Measurements from ENCODE around the gene MKKS. TPM values are rescaled to one million over a fixed set of nuclear protein-coding genes. Genes with fewer than 3 reads are reported as not detected.

MKKS gene
- total and polyA plus RNA-seq, 2 of the 13 experiments (the other 11 are each of a cell fraction or from before 2014, with no cell fraction given): 26.7 to 34.5 TPM

DNA sequence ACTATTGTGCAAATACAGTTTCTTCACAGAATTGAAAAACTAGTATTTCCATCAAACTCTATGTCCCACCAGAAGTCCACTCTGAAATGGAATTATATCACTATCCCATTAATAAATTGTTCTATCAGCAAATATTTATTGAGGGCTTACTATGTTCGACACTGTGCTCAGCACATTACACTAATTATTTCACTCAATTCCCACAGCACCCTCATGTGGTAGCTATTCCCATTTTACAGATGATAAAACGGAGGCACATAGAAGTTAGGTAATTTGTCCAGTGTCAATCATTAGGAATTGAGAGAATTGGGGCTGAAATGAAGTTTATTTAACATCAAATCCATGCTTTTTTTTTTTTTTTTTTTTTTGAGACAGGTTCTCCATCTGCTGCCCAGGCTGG, 52.5 kb downstream of the MKKS start (continued):
- no peak for TF ChIP-seq ZNF335 (CRISPR knock-in tag; IDR thresholded peaks at IDR 0.05)
- no peak for TF ChIP-seq LRRFIP1 (CRISPR knock-in tag; conservative IDR thresholded peaks at IDR 0.05)
- no peak for TF ChIP-seq ZBTB1 (CRISPR knock-in tag; IDR thresholded peaks at IDR 0.05; ENCODE audit: borderline replicate concordance)
- TF ChIP-seq USF2 (IDR thresholded peaks at IDR 0.05; ENCODE audit: low read depth, low read length): no peak
- TF ChIP-seq USF2 (CRISPR knock-in tag; IDR thresholded peaks at IDR 0.05; ENCODE audit: borderline replicate concordance): no peak
- TF ChIP-seq KDM6A (CRISPR knock-in tag; IDR thresholded peaks at IDR 0.05; ENCODE audit: low read depth): no peak
- TF ChIP-seq ZNF83 (CRISPR knock-in tag; IDR thresholded peaks at IDR 0.05; ENCODE audit: borderline replicate concordance): no peak
- TF ChIP-seq NONO (IDR thresholded peaks at IDR 0.05): no peak
- no peak for TF ChIP-seq NONO (CRISPR knock-in tag; conservative IDR thresholded peaks at IDR 0.05)
- TF ChIP-seq ZNF629 (CRISPR knock-in tag; conservative IDR thresholded peaks at IDR 0.05): peak; percentile 94
- TF ChIP-seq KDM2A (CRISPR knock-in tag; IDR thresholded peaks at IDR 0.05; ENCODE audit: borderline replicate concordance, low read depth): no peak
- no peak for TF ChIP-seq NFRKB (IDR thresholded peaks at IDR 0.05)
- no peak for TF ChIP-seq ZNF354B (CRISPR knock-in tag; IDR thresholded peaks at IDR 0.05)
- peak; percentile 84 for TF ChIP-seq MAFF (IDR thresholded peaks at IDR 0.05; ENCODE audit: low read depth, low read length)
- TF ChIP-seq TOPORS (CRISPR knock-in tag; IDR thresholded peaks at IDR 0.05): no peak
- TF ChIP-seq PHB2 (IDR thresholded peaks at IDR 0.05; ENCODE audit: partially characterized antibody): no peak
- no peak for TF ChIP-seq ZNF891 (CRISPR knock-in tag; IDR thresholded peaks at IDR 0.05)
- no peak for TF ChIP-seq ZNF570 (CRISPR knock-in tag; IDR thresholded peaks at IDR 0.05; ENCODE audit: borderline replicate concordance)
- TF ChIP-seq, protein P1, sequence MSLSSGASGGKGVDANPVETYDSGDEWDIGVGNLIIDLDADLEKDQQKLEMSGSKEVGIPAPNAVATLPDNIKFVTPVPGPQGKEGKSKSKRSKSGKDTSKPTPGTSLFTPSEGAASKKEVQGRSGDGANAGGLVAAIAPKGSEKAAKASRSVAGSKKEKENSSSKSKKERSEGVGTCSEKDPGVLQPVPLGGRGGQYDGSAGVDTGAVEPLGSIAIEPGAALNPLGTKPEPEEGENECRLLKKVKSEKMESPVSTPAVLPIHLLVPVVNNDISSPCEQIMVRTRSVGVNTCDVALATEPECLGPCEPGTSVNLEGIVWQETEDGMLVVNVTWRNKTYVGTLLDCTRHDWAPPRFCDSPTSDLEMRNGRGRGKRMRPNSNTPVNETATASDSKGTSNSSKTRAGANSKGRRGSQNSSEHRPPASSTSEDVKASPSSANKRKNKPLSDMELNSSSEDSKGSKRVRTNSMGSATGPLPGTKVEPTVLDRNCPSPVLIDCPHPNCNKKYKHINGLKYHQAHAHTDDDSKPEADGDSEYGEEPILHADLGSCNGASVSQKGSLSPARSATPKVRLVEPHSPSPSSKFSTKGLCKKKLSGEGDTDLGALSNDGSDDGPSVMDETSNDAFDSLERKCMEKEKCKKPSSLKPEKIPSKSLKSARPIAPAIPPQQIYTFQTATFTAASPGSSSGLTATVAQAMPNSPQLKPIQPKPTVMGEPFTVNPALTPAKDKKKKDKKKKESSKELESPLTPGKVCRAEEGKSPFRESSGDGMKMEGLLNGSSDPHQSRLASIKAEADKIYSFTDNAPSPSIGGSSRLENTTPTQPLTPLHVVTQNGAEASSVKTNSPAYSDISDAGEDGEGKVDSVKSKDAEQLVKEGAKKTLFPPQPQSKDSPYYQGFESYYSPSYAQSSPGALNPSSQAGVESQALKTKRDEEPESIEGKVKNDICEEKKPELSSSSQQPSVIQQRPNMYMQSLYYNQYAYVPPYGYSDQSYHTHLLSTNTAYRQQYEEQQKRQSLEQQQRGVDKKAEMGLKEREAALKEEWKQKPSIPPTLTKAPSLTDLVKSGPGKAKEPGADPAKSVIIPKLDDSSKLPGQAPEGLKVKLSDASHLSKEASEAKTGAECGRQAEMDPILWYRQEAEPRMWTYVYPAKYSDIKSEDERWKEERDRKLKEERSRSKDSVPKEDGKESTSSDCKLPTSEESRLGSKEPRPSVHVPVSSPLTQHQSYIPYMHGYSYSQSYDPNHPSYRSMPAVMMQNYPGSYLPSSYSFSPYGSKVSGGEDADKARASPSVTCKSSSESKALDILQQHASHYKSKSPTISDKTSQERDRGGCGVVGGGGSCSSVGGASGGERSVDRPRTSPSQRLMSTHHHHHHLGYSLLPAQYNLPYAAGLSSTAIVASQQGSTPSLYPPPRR (CRISPR knock-in tag; IDR thresholded peaks at IDR 0.05; ENCODE audit: borderline replicate concordance): no peak
- no peak for TF ChIP-seq KLF13 (CRISPR knock-in tag; IDR thresholded peaks at IDR 0.05)
- no peak for TF ChIP-seq ZNF30 (CRISPR knock-in tag; IDR thresholded peaks at IDR 0.05)

All from HepG2 (cell line).